Kidney epithelial cell (primary cell): Measurements from ENCODE around the gene ZNF785. TPM values are rescaled to one million over a fixed set of nuclear protein-coding genes. Genes with fewer than 3 reads are reported as not detected.
A peak's percentile ranks its signal among the peaks of the same experiment; 100 is the strongest.
"Not testable (repeated sequence)": the region's sequence is repeated elsewhere in the genome, so short reads cannot be mapped to it uniquely, and the experiment has no call there.

Experiments
- DNase-seq: peaks from one replicate; pipeline ENCODE4 v3.0.0-alpha.2; 2010; ENCODE audit warnings: low read depth
- H3K27me3 ChIP-seq: 2 replicates; pipeline ENCODE4 v1.6.0; 2011; ENCODE audit warnings: low read length; ENCODE audit not compliant: control insufficient read depth, insufficient read depth
- H3K36me3 ChIP-seq: 2 replicates; pipeline ENCODE4 v1.5.1; 2011; ENCODE audit warnings: low read length; ENCODE audit not compliant: control insufficient read depth, insufficient read depth
- H3K4me3 ChIP-seq: 2 replicates; pipeline ENCODE4 v1.5.1; 2011; ENCODE audit warnings: low read depth, mild to moderate bottlenecking, control low read depth, low read length
- CTCF ChIP-seq: IDR thresholded peaks from 2 replicates; pipeline ENCODE4 v1.5.1; 2011; ENCODE audit warnings: mild to moderate bottlenecking, moderate library complexity, low read length, control low read depth, inconsistent platforms; ENCODE audit not compliant: insufficient read depth, poor library complexity, severe bottlenecking
- total RNA-seq: library from RNA; depleted of rRNA; stranded (reverse); fragments of >200 nt; gene quantifications from 2 replicates; pipeline ENCODE4 v1.2.3, GENCODE V29; 2015

Gene ZNF785
- 8.8 and 9.7 TPM in 2 replicates for total RNA-seq

- peak; percentile 97 for DNase-seq
- Histone ChIP-seq H3K4me3 (peak within 1 kb of the TSS; percentile 88), H3K36me3 (peaks cover 1% of the 10 kb centered on the region), H3K27me3 (no peaks in the 10 kb centered on the region)
- peak; percentile 5 for TF ChIP-seq CTCF
Observed at GRCh38 chr16:30585400-30586191, at the start of gene ZNF785. ZNF785 (minus strand) TSS chr16:30585697; CDS start chr16:30585611, 86 bp downstream.

- TF ChIP-seq CTCF: no peak
- Histone ChIP-seq H3K36me3 (no peaks in the 10 kb centered on the region), H3K4me3 (peak overlapping the region; percentile 74), H3K27me3 (no peaks in the 10 kb centered on the region)
- no peak for DNase-seq
Observed at GRCh38 chr16:30633526-30633925, 48.0 kb upstream of the ZNF785 start.

GRCh38 chr16:30632454-30632853, 47.0 kb upstream of the ZNF785 start:
- not testable (repeated sequence) for H3K27me3 ChIP-seq, H3K4me3 ChIP-seq, DNase-seq

GRCh38 chr16:30628628-30629540, 43.4 kb upstream of the ZNF785 start:
- Histone ChIP-seq H3K4me3 (no peak overlapping the region), H3K36me3 (no peaks in the 10 kb centered on the region), H3K27me3 (no peaks in the 10 kb centered on the region)
- peak; percentile 94 for TF ChIP-seq CTCF
- no peak for DNase-seq

More at GRCh38 chr16:30632454-30632853, 47.0 kb upstream of the ZNF785 start:
- not testable (repeated sequence) for H3K36me3 ChIP-seq

- no peak for TF ChIP-seq CTCF
- Histone ChIP-seq H3K4me3 (no peak overlapping the region), H3K36me3 (no peaks in the 10 kb centered on the region), H3K27me3 (peaks cover 2% of the 10 kb centered on the region)
- DNase-seq: no peak
Observed at GRCh38 chr16:30626236-30626635, 40.7 kb upstream of the ZNF785 start.
